Ishikawa (cell line): Measurements from ENCODE around the gene TPRX1.

ENCODE experiments used
- CEBPB ChIP-seq: IDR thresholded peaks from 2 replicates; pipeline ENCODE4 v1.6.1; 2012
- CREB1 ChIP-seq: IDR thresholded peaks from 2 replicates; pipeline ENCODE4 v1.6.1; 2012; ENCODE audit warnings: low read depth
- EGR1 ChIP-seq: IDR thresholded peaks from 2 replicates; pipeline ENCODE4 v1.6.1; 2012
- EP300 ChIP-seq: IDR thresholded peaks from 2 replicates; pipeline ENCODE4 v1.6.1; 2012; ENCODE audit warnings: borderline replicate concordance
- FOXM1 ChIP-seq: IDR thresholded peaks from 2 replicates; pipeline ENCODE4 v1.6.1; 2012; ENCODE audit warnings: low read depth, borderline replicate concordance
- NFIC ChIP-seq: IDR thresholded peaks from 2 replicates; pipeline ENCODE4 v1.6.1; 2012
- RAD21 ChIP-seq: IDR thresholded peaks from 2 replicates; pipeline ENCODE4 v1.6.1; 2012; ENCODE audit warnings: low read depth
- TAF1 ChIP-seq: IDR thresholded peaks from 2 replicates; pipeline ENCODE4 v1.6.1; 2012; ENCODE audit warnings: low read depth, mild to moderate bottlenecking
- TCF12 ChIP-seq: IDR thresholded peaks from 2 replicates; pipeline ENCODE4 v1.6.1; 2012; ENCODE audit warnings: low read depth
- TEAD4 ChIP-seq: IDR thresholded peaks from 2 replicates; pipeline ENCODE4 v1.6.1; 2012
- YY1 ChIP-seq: IDR thresholded peaks from 2 replicates; pipeline ENCODE4 v1.6.1; 2012; ENCODE audit warnings: low read depth
- ZBTB7A ChIP-seq: IDR thresholded peaks from 2 replicates; pipeline ENCODE4 v1.6.1; 2012; ENCODE audit warnings: low read depth
- TF ChIP-seq, protein P1 (sequence below): IDR thresholded peaks from 2 replicates; pipeline ENCODE4 v1.6.1; 2012; ENCODE audit warnings: low read depth, mild to moderate bottlenecking
- TF ChIP-seq, protein P2 (sequence below): IDR thresholded peaks from 2 replicates; pipeline ENCODE4 v1.6.1; 2012
- TF ChIP-seq, protein P3 (sequence below): IDR thresholded peaks from 2 replicates; pipeline ENCODE4 v1.6.1; 2012

TPRX1 gene

DNA sequence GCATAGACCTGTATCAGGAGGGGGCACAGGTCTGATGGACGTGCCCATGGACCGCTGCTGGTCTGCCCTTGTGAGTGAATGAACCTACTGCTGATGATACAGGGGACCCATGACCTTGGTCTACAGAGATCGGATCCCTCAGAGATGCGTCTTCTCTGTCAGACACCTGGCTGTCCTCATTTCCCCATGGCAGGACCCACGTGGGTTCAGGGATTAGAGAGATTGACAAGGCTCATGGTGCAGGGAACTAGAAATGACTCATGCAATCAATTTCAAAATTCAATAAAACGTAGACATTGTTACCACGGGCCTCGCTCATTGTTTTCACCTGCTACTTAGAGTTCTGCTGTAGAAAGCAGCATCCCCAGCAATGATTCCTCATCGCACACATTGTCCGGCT is 962 bp upstream of the TPRX1 start:
- TF ChIP-seq FOXM1 (no peak), CREB1 (no peak), TCF12 (no peak), ZBTB7A (no peak), TEAD4 (no peak), EP300 (no peak), EGR1 (no peak), RAD21 (no peak), NFIC (no peak), YY1 (no peak), CEBPB (no peak), TAF1 (no peak)
- TF ChIP-seq, protein P1, sequence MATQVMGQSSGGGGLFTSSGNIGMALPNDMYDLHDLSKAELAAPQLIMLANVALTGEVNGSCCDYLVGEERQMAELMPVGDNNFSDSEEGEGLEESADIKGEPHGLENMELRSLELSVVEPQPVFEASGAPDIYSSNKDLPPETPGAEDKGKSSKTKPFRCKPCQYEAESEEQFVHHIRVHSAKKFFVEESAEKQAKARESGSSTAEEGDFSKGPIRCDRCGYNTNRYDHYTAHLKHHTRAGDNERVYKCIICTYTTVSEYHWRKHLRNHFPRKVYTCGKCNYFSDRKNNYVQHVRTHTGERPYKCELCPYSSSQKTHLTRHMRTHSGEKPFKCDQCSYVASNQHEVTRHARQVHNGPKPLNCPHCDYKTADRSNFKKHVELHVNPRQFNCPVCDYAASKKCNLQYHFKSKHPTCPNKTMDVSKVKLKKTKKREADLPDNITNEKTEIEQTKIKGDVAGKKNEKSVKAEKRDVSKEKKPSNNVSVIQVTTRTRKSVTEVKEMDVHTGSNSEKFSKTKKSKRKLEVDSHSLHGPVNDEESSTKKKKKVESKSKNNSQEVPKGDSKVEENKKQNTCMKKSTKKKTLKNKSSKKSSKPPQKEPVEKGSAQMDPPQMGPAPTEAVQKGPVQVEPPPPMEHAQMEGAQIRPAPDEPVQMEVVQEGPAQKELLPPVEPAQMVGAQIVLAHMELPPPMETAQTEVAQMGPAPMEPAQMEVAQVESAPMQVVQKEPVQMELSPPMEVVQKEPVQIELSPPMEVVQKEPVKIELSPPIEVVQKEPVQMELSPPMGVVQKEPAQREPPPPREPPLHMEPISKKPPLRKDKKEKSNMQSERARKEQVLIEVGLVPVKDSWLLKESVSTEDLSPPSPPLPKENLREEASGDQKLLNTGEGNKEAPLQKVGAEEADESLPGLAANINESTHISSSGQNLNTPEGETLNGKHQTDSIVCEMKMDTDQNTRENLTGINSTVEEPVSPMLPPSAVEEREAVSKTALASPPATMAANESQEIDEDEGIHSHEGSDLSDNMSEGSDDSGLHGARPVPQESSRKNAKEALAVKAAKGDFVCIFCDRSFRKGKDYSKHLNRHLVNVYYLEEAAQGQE = no peak
- TF ChIP-seq, protein P2, sequence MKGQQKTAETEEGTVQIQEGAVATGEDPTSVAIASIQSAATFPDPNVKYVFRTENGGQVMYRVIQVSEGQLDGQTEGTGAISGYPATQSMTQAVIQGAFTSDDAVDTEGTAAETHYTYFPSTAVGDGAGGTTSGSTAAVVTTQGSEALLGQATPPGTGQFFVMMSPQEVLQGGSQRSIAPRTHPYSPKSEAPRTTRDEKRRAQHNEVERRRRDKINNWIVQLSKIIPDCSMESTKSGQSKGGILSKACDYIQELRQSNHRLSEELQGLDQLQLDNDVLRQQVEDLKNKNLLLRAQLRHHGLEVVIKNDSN = no peak
- TF ChIP-seq, protein P3, sequence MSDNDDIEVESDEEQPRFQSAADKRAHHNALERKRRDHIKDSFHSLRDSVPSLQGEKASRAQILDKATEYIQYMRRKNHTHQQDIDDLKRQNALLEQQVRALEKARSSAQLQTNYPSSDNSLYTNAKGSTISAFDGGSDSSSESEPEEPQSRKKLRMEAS = no peak

DNA sequence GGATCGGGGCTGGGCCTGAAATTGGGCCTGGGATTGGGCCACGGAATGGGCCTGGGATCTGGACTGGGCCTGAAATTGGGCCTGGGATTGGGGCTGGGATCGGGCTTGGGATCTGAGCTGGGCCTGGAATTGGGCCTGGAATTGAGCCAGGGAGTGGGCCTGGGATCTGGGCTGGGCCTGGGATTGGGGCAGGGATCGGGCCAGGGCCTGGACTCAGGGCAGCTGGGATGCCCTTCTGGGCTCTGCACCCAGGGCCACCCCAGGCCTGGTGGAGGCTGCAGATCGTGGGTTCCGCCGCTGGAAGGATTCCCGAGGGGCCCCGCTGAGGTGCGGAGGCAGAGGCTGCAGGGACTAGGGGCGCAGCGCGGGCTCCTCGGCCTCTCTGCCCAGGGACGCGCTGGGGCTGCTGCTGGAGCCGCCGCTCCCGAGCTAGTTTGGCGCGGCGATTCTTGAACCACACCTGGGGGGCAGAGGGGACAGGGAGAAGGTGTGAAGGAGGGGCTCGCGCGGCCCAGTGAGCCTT is 1.8 kb downstream of the TPRX1 start:
- TF ChIP-seq, protein P1 = no peak
- TF ChIP-seq, protein P2 = no peak
- TF ChIP-seq YY1 (no peak), EGR1 (no peak), TEAD4 (no peak), EP300 (no peak), CEBPB (no peak), TAF1 (no peak), ZBTB7A (no peak)
- TF ChIP-seq, protein P3 = no peak

DNA sequence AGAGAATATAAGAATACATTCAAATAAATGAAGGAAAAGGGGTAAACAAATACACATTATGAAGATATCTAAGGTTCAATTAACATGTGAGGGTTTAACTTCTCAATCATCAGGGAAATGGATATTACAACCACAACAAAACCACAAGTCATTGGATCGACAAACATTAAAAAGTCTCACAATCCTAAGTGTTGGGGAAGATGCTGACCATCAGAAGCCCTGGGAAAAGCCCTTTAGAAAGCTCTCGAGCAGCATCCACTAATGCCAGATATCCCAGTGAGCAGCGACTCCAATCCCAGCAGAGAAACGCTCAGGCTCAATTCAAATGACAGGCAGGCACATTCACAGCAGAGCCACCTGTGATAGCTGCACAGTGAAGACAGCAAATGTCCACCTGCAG is 3.1 kb downstream of the TPRX1 start:
- no peak for TF ChIP-seq CEBPB
- TF ChIP-seq YY1 = no peak
- no peak for TF ChIP-seq TCF12
- TF ChIP-seq FOXM1 = no peak
- TF ChIP-seq NFIC = no peak

DNA sequence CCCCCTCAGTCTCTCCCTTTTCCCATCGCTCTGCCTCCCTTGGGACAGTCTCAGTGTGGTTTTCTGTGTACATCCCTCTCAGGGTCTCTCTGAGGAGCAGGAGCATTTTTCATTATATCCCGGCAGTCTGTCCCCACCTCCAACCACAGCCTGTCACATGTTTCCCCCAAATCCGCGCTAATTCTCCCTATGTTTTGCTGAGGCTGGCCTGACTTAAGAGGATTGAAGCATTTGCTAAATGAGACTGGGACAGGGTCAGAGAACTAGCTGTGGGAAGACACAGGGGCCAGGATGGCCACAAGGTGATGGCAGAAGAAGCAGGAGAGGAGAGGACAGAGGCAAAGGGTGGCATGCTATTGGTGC is 5.5 kb downstream of the TPRX1 start:
- TF ChIP-seq EGR1 (no peak), EP300 (no peak), RAD21 (no peak), CREB1 (no peak), ZBTB7A (no peak), TEAD4 (no peak), TCF12 (no peak), TAF1 (no peak), YY1 (no peak), CEBPB (no peak)

DNA sequence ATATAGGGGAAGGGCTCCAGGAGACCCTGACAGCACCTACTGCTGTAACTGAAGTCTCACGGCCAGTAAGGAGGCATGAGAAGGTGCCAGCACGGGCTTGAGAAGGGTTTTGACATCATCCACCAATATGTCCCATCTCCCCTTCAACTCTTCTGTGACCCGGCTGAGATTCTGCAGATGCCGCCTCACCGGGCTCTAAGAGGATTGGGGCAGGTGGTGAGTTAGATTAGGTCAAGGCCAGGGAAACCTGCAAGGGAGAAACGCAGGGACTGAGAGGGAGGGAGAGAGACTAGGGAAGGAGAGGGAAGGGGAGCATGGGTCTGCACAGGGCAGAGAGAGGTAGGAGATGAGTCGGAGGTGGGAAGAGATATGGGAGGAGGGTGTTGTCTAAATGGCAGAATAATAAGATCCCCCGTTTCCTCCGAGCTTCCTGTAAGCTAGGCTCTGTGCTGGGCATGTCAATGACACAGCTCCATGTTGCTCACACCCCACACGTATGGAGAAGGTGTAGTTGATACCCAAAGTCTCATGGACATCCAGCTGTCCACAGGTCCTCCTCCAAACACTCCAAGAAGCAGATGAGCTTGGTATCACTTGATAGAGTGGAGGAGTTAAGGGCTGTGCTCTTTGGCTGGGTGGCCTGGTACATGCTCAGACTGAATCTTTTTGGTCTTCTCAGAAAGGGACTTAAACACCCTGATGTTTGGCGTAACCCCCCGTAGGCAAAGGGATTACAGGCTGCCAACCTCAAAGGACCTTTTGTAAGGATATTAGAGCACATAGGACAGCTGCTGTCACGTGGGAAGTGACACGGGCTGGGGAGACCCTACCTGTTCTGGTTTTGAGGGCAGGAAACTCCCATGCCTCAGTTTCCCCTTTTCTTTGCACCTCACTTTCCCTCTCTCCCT is 6.1 kb downstream of the TPRX1 start:
- TF ChIP-seq TEAD4 = no peak
- no peak for TF ChIP-seq RAD21
- TF ChIP-seq CREB1 = no peak
- TF ChIP-seq ZBTB7A = no peak
- TF ChIP-seq, protein P2 = no peak
- TF ChIP-seq TAF1 = no peak
- no peak for TF ChIP-seq EP300
- TF ChIP-seq, protein P3 = no peak
- TF ChIP-seq, protein P1 = no peak
- no peak for TF ChIP-seq NFIC
- TF ChIP-seq EGR1 = no peak
- no peak for TF ChIP-seq CEBPB
- TF ChIP-seq FOXM1 = no peak
- TF ChIP-seq TCF12 = no peak
- no peak for TF ChIP-seq YY1
